Measurements from ENCODE around the gene SLAMF9.

GRCh38 chr1:159958719-159959380 is 4.8 kb upstream of the SLAMF9 start:
- no peak for TF ChIP-seq CTCF (IDR thresholded peaks at IDR 0.05)
- TF ChIP-seq HOXA7 (CRISPR knock-in tag; IDR thresholded peaks at IDR 0.05): no peak
- TF ChIP-seq RCOR1 (IDR thresholded peaks at IDR 0.05; ENCODE audit: low read depth, low read length): no peak
- TF ChIP-seq EP300 (IDR thresholded peaks at IDR 0.05): no peak
- no peak for TF ChIP-seq MAX (IDR thresholded peaks at IDR 0.05)
- TF ChIP-seq CHD4 (IDR thresholded peaks at IDR 0.05; ENCODE audit: borderline replicate concordance): no peak
- no peak for TF ChIP-seq POLR2AphosphoS2 (conservative IDR thresholded peaks at IDR 0.05; ENCODE audit: low read length)

Measured in A549 (cell line).